Measurements from ENCODE around the gene NT5C2.
"Not testable (repeated sequence)": the region's sequence is repeated elsewhere in the genome, so short reads cannot be mapped to it uniquely, and the experiment has no call there.

Gene NT5C2

GRCh38 chr10:103157246-103157645 is 35.8 kb downstream of the NT5C2 start:
- FAIRE-seq, result no peak

- no peak for FAIRE-seq
These were observed 37.5 kb downstream of the NT5C2 start for GRCh38 chr10:103155471-103156085.

- no peak for FAIRE-seq
These were observed 38.4 kb downstream of the NT5C2 start for GRCh38 chr10:103154521-103155299.

- peak; percentile 94 for FAIRE-seq
These were observed 39.5 kb downstream of the NT5C2 start for GRCh38 chr10:103153302-103154197.

GRCh38 chr10:103149991-103150622 is 43.0 kb downstream of the NT5C2 start:
- FAIRE-seq, result no peak

- no peak for FAIRE-seq
These were observed 45.4 kb downstream of the NT5C2 start for GRCh38 chr10:103147645-103148044.

GRCh38 chr10:103145860-103146466 is 47.1 kb downstream of the NT5C2 start:
- no peak for FAIRE-seq

GRCh38 chr10:103145046-103145445 is 48.0 kb downstream of the NT5C2 start:
- no peak for FAIRE-seq

GRCh38 chr10:103144041-103144440 is 49.0 kb downstream of the NT5C2 start:
- no peak for FAIRE-seq

- not testable (repeated sequence) for FAIRE-seq
These were observed 49.4 kb downstream of the NT5C2 start for GRCh38 chr10:103143641-103144040.

- no peak for FAIRE-seq
These were observed 51.1 kb downstream of the NT5C2 start for GRCh38 chr10:103141950-103142349.

GRCh38 chr10:103140469-103140868 is 52.6 kb downstream of the NT5C2 start:
- FAIRE-seq, result no peak

GRCh38 chr10:103139803-103140202 is 53.3 kb downstream of the NT5C2 start:
- no peak for FAIRE-seq

GRCh38 chr10:103135168-103135567 is 57.9 kb downstream of the NT5C2 start:
- FAIRE-seq, result not testable (repeated sequence)

GRCh38 chr10:103130910-103131309 is 62.2 kb downstream of the NT5C2 start:
- FAIRE-seq, result no peak

GRCh38 chr10:103130180-103130579 is 62.9 kb downstream of the NT5C2 start:
- FAIRE-seq, result not testable (repeated sequence)

- FAIRE-seq, result no peak
These were observed 65.8 kb downstream of the NT5C2 start for GRCh38 chr10:103127241-103127640.

- FAIRE-seq, result no peak
These were observed 67.5 kb downstream of the NT5C2 start for GRCh38 chr10:103125323-103126267.

- no peak for FAIRE-seq
These were observed 68.5 kb downstream of the NT5C2 start for GRCh38 chr10:103124420-103125096.

GRCh38 chr10:103123282-103124024 is 69.6 kb downstream of the NT5C2 start:
- FAIRE-seq, result no peak
